Hepatocyte (in vitro differentiated cells): ENCODE data around the gene CLEC16A. TPM values are rescaled to one million over a fixed set of nuclear protein-coding genes. Genes with fewer than 3 reads are reported as not detected.
"Not testable (repeated sequence)": the region's sequence is repeated elsewhere in the genome, so short reads cannot be mapped to it uniquely, and the experiment has no call there.

Experiments
- DNase-seq: peaks from one replicate; pipeline ENCODE4 v3.0.0-alpha.2; 2016; ENCODE audit warnings: low spot score
- H2AFZ ChIP-seq: fragments of 200-600 bp; sonication (generic); 2 replicates; pipeline ENCODE4 v1.6.0; 2016; ENCODE audit warnings: antibody characterized with exemption, mild to moderate bottlenecking
- H3K27ac ChIP-seq: fragments of 200-600 bp; sonication (generic); 2 replicates; pipeline ENCODE4 v1.5.1; 2016; ENCODE audit warnings: mild to moderate bottlenecking
- H3K27me3 ChIP-seq: fragments of 200-600 bp; sonication (generic); 2 replicates; pipeline ENCODE4 v1.6.1; 2016
- H3K36me3 ChIP-seq: fragments of 200-600 bp; sonication (generic); replicated peaks from 2 replicates; pipeline ENCODE4 v1.5.1; 2016; ENCODE audit warnings: low read depth; ENCODE audit not compliant: insufficient read depth
- H3K4me1 ChIP-seq: fragments of 200-600 bp; sonication (generic); 2 replicates; pipeline ENCODE4 v1.5.1; 2016; ENCODE audit warnings: mild to moderate bottlenecking, moderate library complexity; ENCODE audit not compliant: insufficient read depth
- H3K4me2 ChIP-seq: fragments of 200-600 bp; sonication (generic); 2 replicates; pipeline ENCODE4 v1.6.0; 2016
- H3K4me3 ChIP-seq: fragments of 200-600 bp; sonication (generic); 2 replicates; pipeline ENCODE4 v1.5.1; 2016; ENCODE audit warnings: mild to moderate bottlenecking
- H3K79me2 ChIP-seq: fragments of 200-600 bp; sonication (generic); 2 replicates; pipeline ENCODE4 v1.6.0; 2017; ENCODE audit warnings: mild to moderate bottlenecking
- H3K9me2 ChIP-seq: fragments of 200-600 bp; sonication (generic); replicated peaks from 2 replicates; pipeline ENCODE4 v1.6.0; 2017; ENCODE audit warnings: mild to moderate bottlenecking; ENCODE audit not compliant: insufficient read depth
- H3K9me3 ChIP-seq: fragments of 200-600 bp; sonication (generic); 2 replicates; pipeline ENCODE4 v1.5.1; 2016; ENCODE audit warnings: low read depth, mild to moderate bottlenecking
- H4K20me1 ChIP-seq: fragments of 200-600 bp; sonication (generic); 2 replicates; pipeline ENCODE4 v1.6.0; 2016; ENCODE audit warnings: mild to moderate bottlenecking; ENCODE audit not compliant: insufficient read depth, poor library complexity, severe bottlenecking
- EZH2 ChIP-seq: fragments of 200-600 bp; sonication (generic); IDR thresholded peaks from 2 replicates; pipeline ENCODE4 v1.6.1; 2016; ENCODE audit warnings: antibody characterized with exemption, mild to moderate bottlenecking, borderline replicate concordance
- EZH2phosphoT487 ChIP-seq: fragments of 200-600 bp; sonication (generic); IDR thresholded peaks from one replicate; pipeline ENCODE4 v1.6.1; 2018; ENCODE audit warnings: antibody characterized with exemption, mild to moderate bottlenecking, low read depth, moderate library complexity; ENCODE audit not compliant: unreplicated experiment, severe bottlenecking
- WGBS: methylation state at CpG from one replicate; pipeline ENCODE4 v1.1.6; 2016; ENCODE audit warnings: low lambda C conversion rate; ENCODE audit errors: missing lambda C conversion rate; 5-methylcytosine and 5-hydroxymethylcytosine counted together
- polyA plus RNA-seq: library from polyadenylated mRNA; unstranded; fragments of >200 nt; fragmentation: Nextera tagmentation; extraction: Ambion mirVana; gene quantifications from 2 replicates; pipeline ENCODE4 v1.2.1, GENCODE V29; 2016
- total RNA-seq: library from RNA; depleted of rRNA; stranded (reverse); fragments of >200 nt; gene quantifications from 2 replicates; pipeline ENCODE4 v1.2.3, GENCODE V29; 2014
- TF ChIP-seq, protein P1 (sequence below): fragments of 200-600 bp; sonication (generic); IDR thresholded peaks from 2 replicates; pipeline ENCODE4 v1.5.1; 2016; ENCODE audit warnings: antibody characterized with exemption, mild to moderate bottlenecking; ENCODE audit not compliant: poor library complexity

The CLEC16A gene
- total and polyA plus RNA-seq, 2 experiments from 2014 or later: 22.3 to 22.6 TPM

DNA sequence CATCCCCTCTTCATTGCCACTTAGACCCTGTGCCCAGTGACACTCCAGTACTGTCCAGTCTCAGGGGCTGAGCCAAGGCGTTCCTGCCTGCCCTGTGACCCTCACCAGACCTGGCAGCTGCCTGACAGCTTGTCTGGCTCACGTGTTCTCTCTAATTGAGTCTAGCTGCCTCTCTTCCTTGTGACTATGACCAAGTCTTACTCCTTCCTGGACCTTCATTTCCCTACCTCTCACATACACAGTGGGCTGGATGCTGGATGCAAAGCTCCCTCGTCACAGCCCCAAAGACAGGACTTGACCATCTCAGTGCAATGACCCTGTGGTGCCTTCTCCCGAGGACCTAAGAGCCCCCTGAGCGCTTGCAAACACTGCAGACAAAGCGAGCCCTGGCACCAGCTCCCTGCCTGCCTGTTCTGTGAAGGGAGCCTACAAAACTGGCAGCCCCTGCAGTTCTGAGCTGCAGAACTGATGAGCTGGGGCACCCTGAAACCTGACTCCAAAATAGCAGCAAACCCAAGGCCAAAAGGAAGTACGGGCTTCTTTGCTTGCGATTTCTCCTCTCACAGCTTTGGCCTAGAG, 3.8 kb upstream of the CLEC16A start:
- Histone ChIP-seq H3K4me3 (peak overlapping the region; percentile 88), H3K27ac (peak overlapping the region; percentile 83), H3K4me1 (peaks cover 39% of the 10 kb centered on the region), H3K9me2 (no peaks in the 10 kb centered on the region), H4K20me1 (peaks cover 53% of the 10 kb centered on the region), H3K79me2 (peaks cover 77% of the 10 kb centered on the region), H3K9me3 (no peaks in the 10 kb centered on the region), H3K36me3 (no peaks in the 10 kb centered on the region), H2AFZ (no peak overlapping the region), H3K4me2 (peak overlapping the region; percentile 89), H3K27me3 (no peaks in the 10 kb centered on the region)
- WGBS: 52% methylated on average over 8 of the region's 8 CpGs
- TF ChIP-seq, protein P1, sequence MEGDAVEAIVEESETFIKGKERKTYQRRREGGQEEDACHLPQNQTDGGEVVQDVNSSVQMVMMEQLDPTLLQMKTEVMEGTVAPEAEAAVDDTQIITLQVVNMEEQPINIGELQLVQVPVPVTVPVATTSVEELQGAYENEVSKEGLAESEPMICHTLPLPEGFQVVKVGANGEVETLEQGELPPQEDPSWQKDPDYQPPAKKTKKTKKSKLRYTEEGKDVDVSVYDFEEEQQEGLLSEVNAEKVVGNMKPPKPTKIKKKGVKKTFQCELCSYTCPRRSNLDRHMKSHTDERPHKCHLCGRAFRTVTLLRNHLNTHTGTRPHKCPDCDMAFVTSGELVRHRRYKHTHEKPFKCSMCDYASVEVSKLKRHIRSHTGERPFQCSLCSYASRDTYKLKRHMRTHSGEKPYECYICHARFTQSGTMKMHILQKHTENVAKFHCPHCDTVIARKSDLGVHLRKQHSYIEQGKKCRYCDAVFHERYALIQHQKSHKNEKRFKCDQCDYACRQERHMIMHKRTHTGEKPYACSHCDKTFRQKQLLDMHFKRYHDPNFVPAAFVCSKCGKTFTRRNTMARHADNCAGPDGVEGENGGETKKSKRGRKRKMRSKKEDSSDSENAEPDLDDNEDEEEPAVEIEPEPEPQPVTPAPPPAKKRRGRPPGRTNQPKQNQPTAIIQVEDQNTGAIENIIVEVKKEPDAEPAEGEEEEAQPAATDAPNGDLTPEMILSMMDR: no peak
- TF ChIP-seq EZH2phosphoT487 (no peak), EZH2 (no peak)
- no peak for DNase-seq

DNA sequence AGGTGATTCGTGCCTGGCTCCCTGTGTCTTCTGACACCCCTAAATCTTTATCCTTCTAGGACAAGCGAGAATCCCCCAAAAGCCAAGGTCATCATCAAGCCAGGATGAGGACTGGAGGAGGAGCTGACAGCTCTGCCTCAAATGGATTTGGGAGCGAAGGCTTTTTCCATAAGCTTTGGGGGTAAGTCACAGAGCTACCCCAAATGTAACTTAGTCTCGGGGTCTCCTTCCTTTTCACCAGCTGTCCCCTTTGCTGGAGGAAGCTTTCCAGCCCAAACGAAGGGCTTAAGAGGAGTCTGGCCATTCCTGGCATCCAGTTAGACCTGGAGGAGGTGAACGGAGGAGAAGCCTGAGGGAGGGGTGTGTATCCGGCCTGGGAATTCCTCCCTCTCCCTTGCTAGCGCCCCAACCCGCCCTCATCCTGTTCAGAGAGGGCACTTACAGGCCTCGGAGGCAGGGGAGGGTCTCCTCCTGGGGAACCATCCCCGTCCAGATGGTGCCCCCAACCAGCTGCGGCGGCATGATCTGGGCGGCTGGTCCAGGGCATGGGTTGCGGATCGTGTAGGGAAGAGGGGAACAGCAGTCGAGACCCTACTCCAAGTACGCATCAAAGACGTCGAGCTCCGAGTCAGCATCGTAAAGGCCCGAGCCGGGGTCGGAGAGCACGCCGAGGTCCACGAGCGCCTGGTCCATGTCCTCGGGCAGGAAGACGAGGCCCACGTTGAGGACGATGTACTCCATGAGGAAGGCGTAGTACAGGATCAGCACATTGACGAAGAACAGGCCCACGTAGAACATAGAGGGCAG, 3.0 kb upstream of the CLEC16A start:
- no peak for DNase-seq
- Histone ChIP-seq H3K9me2 (no peaks in the 10 kb centered on the region), H3K36me3 (no peaks in the 10 kb centered on the region), H3K79me2 (peaks cover 76% of the 10 kb centered on the region), H3K9me3 (no peaks in the 10 kb centered on the region), H3K27me3 (no peaks in the 10 kb centered on the region), H4K20me1 (peaks cover 53% of the 10 kb centered on the region), H3K4me3 (peak overlapping the region; percentile 88), H3K4me2 (peak overlapping the region; percentile 89), H3K27ac (peak overlapping the region; percentile 83), H2AFZ (peak overlapping the region; percentile 30), H3K4me1 (peaks cover 46% of the 10 kb centered on the region)
- 9% methylated on average over 29 of the region's 36 CpGs for WGBS
- TF ChIP-seq, protein P1: no peak
- TF ChIP-seq EZH2phosphoT487 (no peak), EZH2 (no peak)

DNA sequence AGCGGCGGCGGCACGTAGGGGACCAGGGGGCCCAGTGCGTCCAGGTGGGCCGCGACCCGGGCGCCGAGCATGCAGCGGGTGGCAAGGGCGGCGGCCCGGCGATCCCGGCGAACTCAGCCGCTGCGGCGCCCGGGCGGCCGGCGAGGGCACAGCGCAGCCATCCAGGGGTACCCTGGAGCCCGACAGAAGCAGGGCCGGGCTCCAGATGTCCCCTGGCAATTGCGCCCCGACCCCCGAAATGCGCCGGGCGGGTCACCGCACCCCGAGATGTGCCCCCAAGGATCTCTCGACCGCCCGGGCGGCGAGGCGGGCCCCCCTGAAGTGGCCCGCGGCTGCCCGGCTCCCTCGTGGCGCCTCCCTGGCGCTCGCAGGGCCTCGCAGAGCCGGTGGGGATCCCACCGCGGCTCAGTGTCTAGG, 2.4 kb upstream of the CLEC16A start:
- Histone ChIP-seq H3K4me3 (peak overlapping the region; percentile 88), H2AFZ (peak overlapping the region; percentile 67), H3K79me2 (peaks cover 76% of the 10 kb centered on the region), H3K4me1 (peaks cover 52% of the 10 kb centered on the region), H3K27ac (peak overlapping the region; percentile 83), H3K4me2 (peak overlapping the region; percentile 89), H4K20me1 (peaks cover 49% of the 10 kb centered on the region)
- H3K9me3 ChIP-seq, DNase-seq, H3K9me2 ChIP-seq, H3K36me3 ChIP-seq, H3K27me3 ChIP-seq: not testable (repeated sequence)
- under 1% methylated on average over 20 of the region's 52 CpGs for WGBS
